MCF 10A (cell line): ENCODE results near the gene B3GNT9. TPM values are rescaled to one million over a fixed set of nuclear protein-coding genes. Genes with fewer than 3 reads are reported as not detected.

Source experiments
- BruUV-seq: library from RNA; stranded (reverse); fragments of 400-500 nt; replicated peaks from 2 replicates; lab custom pipeline; 2021; lab: Mats Ljungman, UMichigan
- CTCF ChIA-PET: fragments of 300-600 bp; sonication (Branson Sonifier 250); formaldehyde crosslinking; extraction: SDS; loops from one replicate; lab custom pipeline; 2021; ENCODE audit warnings: antibody characterized with exemption, inconsistent platforms; lab: Yijun Ruan, JAX
- POLR2A ChIA-PET: fragments of 300-600, 350-650 bp; sonication (Branson Sonifier 250); formaldehyde crosslinking; extraction: SDS; loops from one replicate; lab custom pipeline; 2020; ENCODE audit warnings: antibody characterized with exemption, inconsistent platforms; lab: Yijun Ruan, JAX
- DNase-seq: peaks from one replicate; pipeline ENCODE4 v3.0.0-alpha.2; 2018; ENCODE audit not compliant: unreplicated experiment
- H3K27ac Mint-ChIP-seq: one replicate; pipeline ENCODE4 v1.8.0; 2022; ENCODE audit warnings: mild to moderate bottlenecking, low read depth, mixed read lengths; ENCODE audit not compliant: unreplicated experiment
- H3K27me3 Mint-ChIP-seq: one replicate; pipeline ENCODE4 v1.8.0; 2022; ENCODE audit warnings: mixed read lengths; ENCODE audit not compliant: insufficient read depth, unreplicated experiment
- H3K36me3 Mint-ChIP-seq: one replicate; pipeline ENCODE4 v1.8.0; 2022; ENCODE audit warnings: mild to moderate bottlenecking, moderate library complexity, mixed read lengths; ENCODE audit not compliant: insufficient read depth, unreplicated experiment
- H3K4me1 Mint-ChIP-seq: one replicate; pipeline ENCODE4 v1.8.0; 2022; ENCODE audit warnings: mixed read lengths; ENCODE audit not compliant: insufficient read depth, unreplicated experiment
- H3K4me3 Mint-ChIP-seq: one replicate; pipeline ENCODE4 v1.8.0; 2022; ENCODE audit warnings: mild to moderate bottlenecking, moderate library complexity, mixed read lengths; ENCODE audit not compliant: unreplicated experiment
- H3K9me3 Mint-ChIP-seq: one replicate; pipeline ENCODE4 v1.8.0; 2022; ENCODE audit warnings: mixed read lengths; ENCODE audit not compliant: unreplicated experiment
- CTCF ChIP-seq: fragments of 200-600 bp; IDR thresholded peaks from one replicate; pipeline ENCODE4 v1.8.0; 2022; ENCODE audit warnings: antibody characterized with exemption, mild to moderate bottlenecking; ENCODE audit not compliant: unreplicated experiment
- intact Hi-C: fragments of 100-400 bp; cut with micrococcal nuclease; formaldehyde crosslinking; loops from 2 replicates; pipeline ENCODE4 v1.14.1; 2022
- total RNA-seq: library from RNA; stranded (reverse); gene quantifications from 2 replicates; pipeline ENCODE4 v1.2.3, GENCODE V29; 2022

Gene B3GNT9
- total RNA-seq, 1 experiment from 2014 or later: 0.84 TPM

GRCh38 chr16:67142342-67142741 lies 8.5 kb downstream of the B3GNT9 start:
- no peak for DNase-seq
- no peak overlapping the region for H3K4me3 Mint-ChIP-seq
- TF ChIP-seq CTCF: no peak
- H3K27ac Mint-ChIP-seq: no peak overlapping the region
- peaks cover under 1% of the 10 kb centered on the region for H3K4me1 Mint-ChIP-seq
- no peaks in the 10 kb centered on the region for H3K9me3 Mint-ChIP-seq
- ChIA-PET CTCF (interaction anchor here (0.6 to 1.4 kb wide), 5 partner anchors 17 to 171 kb away, joined by 3 to 4 read pairs (median 3); partner anchors contain the start of genes CES4A, FBXL8 and TRADD), POLR2A (no interaction called here)
- H3K36me3 Mint-ChIP-seq: peaks cover 77% of the 10 kb centered on the region
- no peaks in the 10 kb centered on the region for H3K27me3 Mint-ChIP-seq
- BruUV-seq: no TSS peak
- intact Hi-C loops: no loop called here

DNA sequence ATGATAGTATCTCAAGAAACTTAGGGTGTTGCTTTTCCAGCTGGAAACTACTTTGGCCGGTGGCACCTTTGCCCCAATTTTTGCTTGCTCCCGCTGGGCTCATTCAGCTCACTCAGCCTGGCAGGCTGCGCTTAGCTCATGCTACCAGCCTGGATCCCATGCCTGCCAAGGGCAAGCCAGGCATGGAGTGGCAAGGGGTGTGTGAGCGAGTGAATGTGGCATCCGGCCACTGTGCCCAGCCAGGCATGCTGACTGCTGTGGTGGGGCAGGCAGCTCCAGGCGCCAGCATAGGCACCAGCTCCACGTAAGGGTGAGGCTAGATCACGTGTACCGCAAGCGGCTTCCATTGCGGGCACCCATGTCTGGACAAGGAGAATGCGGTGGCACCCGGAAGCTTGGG lies 9.4 kb downstream of the B3GNT9 start:
- no peak for TF ChIP-seq CTCF
- DNase-seq: no peak
- Mint-ChIP-seq H3K27ac (no peak overlapping the region), H3K4me3 (no peak overlapping the region), H3K9me3 (no peaks in the 10 kb centered on the region), H3K4me1 (no peaks in the 10 kb centered on the region), H3K27me3 (no peaks in the 10 kb centered on the region), H3K36me3 (peaks cover 77% of the 10 kb centered on the region)
- POLR2A ChIA-PET: interaction anchor here (0.6 kb wide), 1 partner anchor 38 kb away, joined by 3 read pairs; no protein-coding TSS in a partner anchor
- intact Hi-C loops: no loop called here
- no TSS peak for BruUV-seq
- CTCF ChIA-PET: interaction anchor here (0.6 to 1.6 kb wide), 8 partner anchors 11 to 405 kb away, joined by 3 to 4 read pairs (median 4); no protein-coding TSS in a partner anchor

GRCh38 chr16:67137605-67138004 lies 13.2 kb downstream of the B3GNT9 start:
- Mint-ChIP-seq H3K4me3 (no peak overlapping the region), H3K4me1 (no peaks in the 10 kb centered on the region), H3K36me3 (peaks cover 82% of the 10 kb centered on the region), H3K27ac (no peak overlapping the region), H3K27me3 (no peaks in the 10 kb centered on the region), H3K9me3 (no peaks in the 10 kb centered on the region)
- intact Hi-C loops: no loop called here
- TF ChIP-seq CTCF: no peak
- no TSS peak for BruUV-seq
- DNase-seq: no peak
- ChIA-PET CTCF (interaction anchor here (0.6 to 0.7 kb wide), 4 partner anchors 34 to 789 kb away, joined by 3 to 6 read pairs (median 4); no protein-coding TSS in a partner anchor), POLR2A (interaction anchor here (0.7 to 1.4 kb wide), 2 partner anchors 22 to 568 kb away, joined by 3 to 5 read pairs; partner anchors contain the start of gene TRADD)

- Mint-ChIP-seq H3K36me3 (peaks cover 55% of the 10 kb centered on the region), H3K27ac (no peak overlapping the region), H3K4me3 (no peak overlapping the region), H3K4me1 (no peaks in the 10 kb centered on the region), H3K27me3 (no peaks in the 10 kb centered on the region), H3K9me3 (no peaks in the 10 kb centered on the region)
- intact Hi-C loops: no loop called here
- no TSS peak for BruUV-seq
- DNase-seq: no peak
- no peak for TF ChIP-seq CTCF
- ChIA-PET POLR2A (no interaction called here), CTCF (interaction anchor here (1.0 to 1.7 kb wide), 5 partner anchors 12 to 144 kb away, joined by 3 to 6 read pairs (median 3); no protein-coding TSS in a partner anchor)
These were observed 21.4 kb downstream of the B3GNT9 start for GRCh38 chr16:67129422-67129821.
